Heart right ventricle (tissue), 16 donors: ENCODE data around the gene TMEM245. TPM values are rescaled to one million over a fixed set of nuclear protein-coding genes. Genes with fewer than 3 reads are reported as not detected.
A peak's percentile ranks its signal among the peaks of the same experiment; 100 is the strongest.

Experiments used
- ATAC-seq, 8 donors: fragments of 200-7000 bp; cut with Tn5 transposase; one replicate each; pipeline ENCODE4 v1.9.1; 2020; ENCODE audit warnings: mild to moderate bottlenecking in 8 of 8, moderate library complexity in 8 of 8, moderate number of reproducible peaks in 1 of 8
- DNase-seq, 2 donors: peaks; one replicate each; pipeline ENCODE4 v3.0.0-alpha.2; 2020
- H3K27ac ChIP-seq, 10 donors: fragments of 200-600 bp; sonication (generic) in 2 of 10; one replicate each; pipeline versions ENCODE4 v1.5.0 to v1.8.0; 2020 to 2022; ENCODE audit warnings: mild to moderate bottlenecking in 3 of 10
- H3K27me3 ChIP-seq, 7 donors: fragments of 200-600 bp; one replicate each; pipeline ENCODE4 v1.8.0; 2021 to 2022; ENCODE audit warnings: mild to moderate bottlenecking in 2 of 7
- H3K36me3 ChIP-seq, 9 donors: fragments of 200-600 bp; sonication (generic) in 1 of 9; one replicate each; pipeline versions ENCODE4 v1.5.0 to v1.8.0; 2020 to 2022; ENCODE audit warnings: mild to moderate bottlenecking in 2 of 9
- H3K4me1 ChIP-seq, 9 donors: fragments of 200-600 bp; sonication (generic) in 1 of 9; one replicate each; pipeline versions ENCODE4 v1.5.0 to v1.8.0; 2020 to 2022; ENCODE audit warnings: mild to moderate bottlenecking in 4 of 9
- H3K4me3 ChIP-seq, 10 donors: fragments of 200-600 bp; sonication (generic) in 2 of 10; one replicate each; pipeline versions ENCODE4 v1.5.0 to v1.8.0; 2020 to 2022; ENCODE audit warnings: mild to moderate bottlenecking in 7 of 10, moderate library complexity in 2 of 10
- H3K9me3 ChIP-seq, 11 donors: fragments of 200-600 bp in 10 of 11; sonication (generic) in 2 of 11; one replicate each; pipeline versions ENCODE4 v1.5.0 to v1.8.0; 2013 to 2022; ENCODE audit warnings: mild to moderate bottlenecking in 2 of 11, control low read depth in 1 of 11, moderate library complexity in 1 of 11
- WGBS, 2 donors: extraction: QIAGEN DNeasy Blood & Tissue Kit; methylation state at CpG; one replicate each; pipeline ENCODE4 v1.1.7; 2013; ENCODE audit warnings: inconsistent platforms in 1 of 2; 5-methylcytosine and 5-hydroxymethylcytosine counted together
- intact Hi-C, 10 donors: fragments of 100-400 bp; cut with DNase I; formaldehyde crosslinking; loops; one replicate each; pipeline versions ENCODE4 v1.11.1 to v1.14.2; 2022
- polyA plus RNA-seq, 2 donors: library from polyadenylated mRNA; stranded (reverse); fragments of 200-250 nt; gene quantifications; one replicate each; pipeline ENCODE4 v1.2.3, GENCODE V29; 2013
- total RNA-seq, 10 donors: library from RNA; stranded (reverse); fragmentation: NEBNext Ultra II Directional in 3 of 10; extraction: Animal tissue kit (Norgen Biotek cat#: 25700) in 3 of 10; gene quantifications; one replicate each; pipeline versions ENCODE4 v1.2.1 to v1.2.4, GENCODE V29; 2021 to 2023
- TF ChIP-seq, protein P1 (sequence below), 9 donors: fragments of 200-600 bp; sonication (generic) in 2 of 9; IDR thresholded peaks; one replicate each; pipeline versions ENCODE4 v1.5.0 to v1.8.0; 2021 to 2022; ENCODE audit warnings: antibody characterized with exemption in 9 of 9, mild to moderate bottlenecking in 5 of 9, moderate library complexity in 1 of 9
- donor health status: Arrhythmogenic right ventricular cardiomyopathy.
- donor health status: ischemic (EF 13 %, LVEDD 7.1; RV severe dilation, severe dysfunction).
- donor health status: healthy with polysubstance abuse.
- donor health status: DM: no; HTN: yes; CAD: no.
- donor health status: DM: no; HTN: no; CAD: no.
- donor health status: ischemic (EF 25% LVEDD 6.9; RV normal size, moderate dysfunction).
- donor health status: ischemic (EF 25% LVEDD 5.7; RV mildly dilated, moderate dysfunction).
- donor health status: healthy.
- donor health status: DM: yes; HTN: yes; CAD: no.
- donor health status: Ischemic cardiomyopathy.
- donor health status: ischemic (EF 35%, LVEDD 5.7; RV mildly dilated, moderate dysfunction).
- donor health status: nonischemic (EF 11% LVEDD 7.7; RV severe dilation, severe dysfunction).
- donor health status: DM: yes; HTN: yes; CAD: no.
- donor health status: PGD.
- donor health status: ischemic (EF 29% LVEDD 5.4; RV normal size, mild dysfunction).
- donor health status: nonischemic (EF 23%, LVEDD 6.1; RV moderate dilation, normal function).

The TMEM245 gene
- total and polyA plus RNA-seq, 12 donors, result 17.0 to 152 (median 96.2) TPM

DNA sequence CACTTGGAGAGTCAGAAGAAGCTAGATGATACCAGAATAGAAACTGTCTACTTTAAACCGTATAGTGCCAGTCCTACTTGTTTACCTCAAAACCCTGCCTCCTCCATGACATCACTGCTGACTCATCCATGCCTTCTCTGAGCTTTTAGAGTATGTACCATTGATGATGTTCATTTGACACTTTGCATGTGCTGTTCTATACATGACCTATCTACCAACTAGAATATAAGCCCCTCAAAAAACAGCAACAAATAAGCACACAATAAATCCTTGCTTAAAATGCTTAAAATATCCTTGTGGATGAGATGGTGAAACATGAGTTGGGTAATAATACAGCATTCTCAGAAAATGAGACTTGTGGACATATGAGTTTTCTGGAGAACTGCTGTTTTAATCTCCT lies 109.0 kb downstream of the TMEM245 start:
- WGBS, 2 donors, result 8 to 24% methylated on average over 1 of the region's 1 CpG
- intact Hi-C loops, result loop anchor here in 5 of 10 donors (5.0 to 10.0 kb wide), 5 partner anchors 38 to 104 kb away; partner anchors contain the start of genes ABITRAM (in 2 of the 5), ELP1 (in 2 of the 5) and TMEM245 (in 2 of the 5)
- Histone ChIP-seq H3K4me1 (peaks cover 9 to 69% (median 46%) of the 10 kb centered on the region in 9 donors), H3K9me3 (no peaks in the 10 kb centered on the region), H3K36me3 (no peaks in the 10 kb centered on the region), H3K27ac (peak overlapping the region in 8 of 10 donors; percentile 3 to 97 (median 94)), H3K27me3 (no peaks in the 10 kb centered on the region), H3K4me3 (peak overlapping the region in 4 of 10 donors; percentile 85 to 92 (median 88))
- TF ChIP-seq, protein P1, sequence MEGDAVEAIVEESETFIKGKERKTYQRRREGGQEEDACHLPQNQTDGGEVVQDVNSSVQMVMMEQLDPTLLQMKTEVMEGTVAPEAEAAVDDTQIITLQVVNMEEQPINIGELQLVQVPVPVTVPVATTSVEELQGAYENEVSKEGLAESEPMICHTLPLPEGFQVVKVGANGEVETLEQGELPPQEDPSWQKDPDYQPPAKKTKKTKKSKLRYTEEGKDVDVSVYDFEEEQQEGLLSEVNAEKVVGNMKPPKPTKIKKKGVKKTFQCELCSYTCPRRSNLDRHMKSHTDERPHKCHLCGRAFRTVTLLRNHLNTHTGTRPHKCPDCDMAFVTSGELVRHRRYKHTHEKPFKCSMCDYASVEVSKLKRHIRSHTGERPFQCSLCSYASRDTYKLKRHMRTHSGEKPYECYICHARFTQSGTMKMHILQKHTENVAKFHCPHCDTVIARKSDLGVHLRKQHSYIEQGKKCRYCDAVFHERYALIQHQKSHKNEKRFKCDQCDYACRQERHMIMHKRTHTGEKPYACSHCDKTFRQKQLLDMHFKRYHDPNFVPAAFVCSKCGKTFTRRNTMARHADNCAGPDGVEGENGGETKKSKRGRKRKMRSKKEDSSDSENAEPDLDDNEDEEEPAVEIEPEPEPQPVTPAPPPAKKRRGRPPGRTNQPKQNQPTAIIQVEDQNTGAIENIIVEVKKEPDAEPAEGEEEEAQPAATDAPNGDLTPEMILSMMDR (IDR thresholded peaks at IDR 0.05), result no peak
- DNase-seq (peak in 1 of 2 donors; percentile 15), ATAC-seq (no peak)

DNA sequence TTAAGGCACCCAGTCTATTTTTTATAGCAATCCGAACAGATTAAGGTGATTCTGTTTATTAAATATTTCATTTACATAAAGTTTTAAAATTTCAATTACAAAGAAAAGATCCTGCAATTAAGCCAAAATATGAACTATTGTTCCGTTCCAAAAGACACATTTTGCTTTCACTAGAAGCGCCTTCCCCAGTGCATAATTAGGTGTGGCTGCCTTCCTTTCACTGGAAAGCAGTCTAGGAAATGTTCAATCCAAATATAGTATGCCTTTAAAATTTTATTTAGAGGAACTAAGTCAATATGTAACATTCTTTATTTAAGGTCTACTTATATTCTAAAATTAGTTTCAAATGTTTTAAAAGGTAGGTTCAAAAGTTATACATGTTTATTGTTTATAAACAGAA lies 114.1 kb downstream of the TMEM245 start:
- Histone ChIP-seq H3K9me3 (peaks cover 0 to 20% (median 11%) of the 10 kb centered on the region in 11 donors), H3K4me3 (no peak overlapping the region), H3K27me3 (no peaks in the 10 kb centered on the region), H3K4me1 (peaks cover 6 to 50% (median 18%) of the 10 kb centered on the region in 9 donors), H3K36me3 (no peaks in the 10 kb centered on the region), H3K27ac (peak overlapping the region in 3 of 10 donors; percentile 12 to 51 (median 40))
- TF ChIP-seq, protein P1 (IDR thresholded peaks at IDR 0.05), result no peak
- DNase-seq, result no peak
- ATAC-seq, result peak in 3 of 8 donors; percentile 47 to 56 (median 52)
- 59 to 66% methylated on average over 3 of the region's 3 CpGs for WGBS, 2 donors
- intact Hi-C loops, result no loop called here

DNA sequence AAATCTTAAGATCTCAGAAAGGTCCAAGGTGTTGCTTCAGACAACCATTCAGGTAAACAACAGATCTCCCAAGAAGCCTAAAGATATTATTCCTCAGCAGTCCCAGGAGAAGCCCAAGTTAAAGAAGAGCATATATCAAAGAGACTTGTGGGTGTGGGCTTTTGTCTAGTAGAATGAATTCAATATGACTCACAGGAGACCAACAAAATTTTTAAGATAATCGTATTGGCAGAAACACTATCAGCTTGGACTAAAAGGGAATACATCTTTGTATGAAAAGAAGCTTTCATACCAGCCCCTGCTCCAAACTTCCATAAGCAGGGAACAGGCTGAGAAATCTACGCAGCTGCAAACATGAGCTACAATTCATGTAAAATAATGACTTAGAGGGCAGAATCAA lies 116.6 kb downstream of the TMEM245 start:
- Histone ChIP-seq H3K4me3 (no peak overlapping the region), H3K27me3 (no peaks in the 10 kb centered on the region), H3K4me1 (peaks cover 0 to 53% (median 18%) of the 10 kb centered on the region in 9 donors), H3K27ac (no peak overlapping the region), H3K9me3 (peaks cover 0 to 20% (median 11%) of the 10 kb centered on the region in 11 donors), H3K36me3 (no peaks in the 10 kb centered on the region)
- intact Hi-C loops, result no loop called here
- 69 to 100% methylated on average over 2 of the region's 2 CpGs for WGBS, 2 donors
- TF ChIP-seq, protein P1 (IDR thresholded peaks at IDR 0.05), result no peak
- no peak for DNase-seq
- ATAC-seq, result no peak

DNA sequence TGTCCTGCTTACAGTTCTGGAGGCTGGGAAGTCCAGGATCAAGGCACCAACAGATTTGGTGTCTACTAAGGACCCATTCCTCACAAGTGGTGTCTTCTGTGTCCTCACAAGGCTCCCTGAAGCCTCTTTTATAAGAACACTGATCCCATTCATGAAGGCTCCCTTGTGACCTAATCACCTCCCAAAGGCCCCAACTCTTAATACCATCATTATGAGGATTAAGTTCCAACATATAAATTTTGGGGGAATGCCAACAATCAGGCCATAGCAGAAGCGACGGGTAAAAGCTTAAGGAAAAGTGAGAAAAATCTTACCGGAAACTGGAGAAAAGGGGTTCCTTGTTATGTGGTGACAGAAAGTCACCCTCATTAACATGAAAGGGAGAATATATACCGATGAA lies 117.6 kb downstream of the TMEM245 start:
- H3K9me3 ChIP-seq, result peaks cover 0 to 20% (median 11%) of the 10 kb centered on the region in 11 donors
- H3K4me1 ChIP-seq, result peaks cover 4 to 56% (median 22%) of the 10 kb centered on the region in 9 donors
- WGBS, 2 donors, result 94 to 95% methylated on average over 4 of the region's 4 CpGs
- TF ChIP-seq, protein P1 (IDR thresholded peaks at IDR 0.05), result no peak
- DNase-seq, result no peak
- H3K4me3 ChIP-seq, result no peak overlapping the region
- H3K27ac ChIP-seq, result no peak overlapping the region
- no peaks in the 10 kb centered on the region for H3K36me3 ChIP-seq
- no peaks in the 10 kb centered on the region for H3K27me3 ChIP-seq
- intact Hi-C loops, result no loop called here
- no peak for ATAC-seq
